GM12878 (cell line): Measurements from ENCODE around the gene ZNF780B. TPM values are rescaled to one million over a fixed set of nuclear protein-coding genes. Genes with fewer than 3 reads are reported as not detected.

Experiments
- ATAC-seq: fragments of 200-7000 bp; cut with Tn5 transposase; 3 replicates; pipeline ENCODE4 v1.9.1; 2020; ENCODE audit warnings: mild to moderate bottlenecking, moderate library complexity
- BruUV-seq: library from RNA; stranded (reverse); fragments of 400-500 nt; replicated peaks from 2 replicates; lab custom pipeline; 2021; lab: Mats Ljungman, UMichigan
- CTCF ChIA-PET: fragments of 300-600 bp; sonication (Branson Sonifier 250); formaldehyde crosslinking; extraction: SDS; loops from one replicate; lab custom pipeline; 2021; ENCODE audit warnings: inconsistent platforms; lab: Yijun Ruan, JAX
- POLR2A ChIA-PET: fragments of 350-600 bp; formaldehyde crosslinking; extraction: SDS; loops from one replicate; lab custom pipeline; 2021; ENCODE audit warnings: inconsistent platforms; lab: Charles Lee
- RAD21 ChIA-PET: fragments of 300-600 bp; sonication (Branson Sonifier 250); formaldehyde crosslinking; loops from one replicate; lab custom pipeline; 2023; ENCODE audit warnings: antibody characterized with exemption; ENCODE audit not compliant: unreplicated experiment; lab: Charles Lee
- SMC1A ChIA-PET: fragments of 300-600 bp; sonication (Branson Sonifier 250); formaldehyde crosslinking; loops from one replicate; lab custom pipeline; 2023; ENCODE audit not compliant: unreplicated experiment, uncharacterized antibody; lab: Charles Lee
- DNase-seq: peaks from one replicate; pipeline ENCODE4 v3.0.0-alpha.2; 2011; ENCODE audit warnings: low read depth, low spot score
- FAIRE-seq: peaks from 3 replicates; lab custom pipeline; 2011; peaks lifted over from hg19 to GRCh38; lab: Jason Lieb, UNC
- H2AFZ ChIP-seq: 2 replicates; pipeline ENCODE4 v1.6.0; 2011; ENCODE audit warnings: low read depth, low read length, control low read depth; ENCODE audit not compliant: control insufficient read depth
- H3K27ac ChIP-seq: 2 replicates; pipeline ENCODE4 v1.5.1; 2011; ENCODE audit warnings: control low read depth; ENCODE audit not compliant: control insufficient read depth, insufficient read depth
- H3K27me3 ChIP-seq, 2 experiments: replicated peaks in 1 of 2; 2 replicates each; pipeline versions ENCODE4 v1.6.0 to v1.6.1; 2011; ENCODE audit warnings: low read length in 1 of 2; ENCODE audit not compliant: control insufficient read depth in 2 of 2, insufficient read depth in 2 of 2
- H3K36me3 ChIP-seq, 2 experiments: 2 replicates each; pipeline ENCODE4 v1.5.1; 2011; ENCODE audit warnings: low read length in 1 of 2; ENCODE audit not compliant: control insufficient read depth in 2 of 2, insufficient read depth in 2 of 2
- H3K4me1 ChIP-seq: 2 replicates; pipeline ENCODE4 v1.6.1; 2011; ENCODE audit warnings: mild to moderate bottlenecking, low read length, moderate library complexity, mixed read lengths; ENCODE audit not compliant: control insufficient read depth, insufficient read depth
- H3K4me2 ChIP-seq: 2 replicates; pipeline ENCODE4 v1.6.0; 2011; ENCODE audit warnings: control low read depth; ENCODE audit not compliant: control insufficient read depth, insufficient read depth
- H3K4me3 ChIP-seq: fragments of 200-600 bp; sonication (generic); 2 replicates; pipeline ENCODE4 v1.5.1; 2016
- H3K79me2 ChIP-seq: 2 replicates; pipeline ENCODE4 v1.6.0; 2011; ENCODE audit warnings: low read length; ENCODE audit not compliant: control insufficient read depth, insufficient read depth
- H3K9ac ChIP-seq: 2 replicates; pipeline ENCODE4 v1.8.0; 2011; ENCODE audit warnings: low read length, control low read depth, mixed read lengths; ENCODE audit not compliant: control insufficient read depth, insufficient read depth
- H3K9me3 ChIP-seq: replicated peaks from 3 replicates; pipeline ENCODE4 v1.5.1; 2011; ENCODE audit warnings: mild to moderate bottlenecking, low read length; ENCODE audit not compliant: control insufficient read depth, insufficient read depth
- H4K20me1 ChIP-seq: 2 replicates; pipeline ENCODE4 v1.6.0; 2011; ENCODE audit not compliant: control insufficient read depth, insufficient read depth
- ATF3 ChIP-seq: IDR thresholded peaks from 2 replicates; pipeline ENCODE4 v1.6.1; 2011; ENCODE audit warnings: low read depth, mild to moderate bottlenecking, low read length, moderate library complexity, borderline replicate concordance; ENCODE audit errors: extremely low read depth
- ATF7 ChIP-seq: fragments of 450-650 bp; IDR thresholded peaks from 2 replicates; pipeline ENCODE4 v1.6.1; 2016; ENCODE audit warnings: low read depth, mild to moderate bottlenecking
- E2F4 ChIP-seq: IDR thresholded peaks from 2 replicates; pipeline ENCODE4 v1.6.1; 2012; ENCODE audit warnings: low read depth, low read length, improper control_type of control experiment
- KLF5 ChIP-seq: fragments of 450-650 bp; IDR thresholded peaks from 2 replicates; pipeline ENCODE4 v1.6.1; 2014; ENCODE audit warnings: mild to moderate bottlenecking; ENCODE audit not compliant: partially characterized antibody
- MAX ChIP-seq: IDR thresholded peaks from 2 replicates; pipeline ENCODE4 v1.6.1; 2012; ENCODE audit warnings: low read depth, low read length, improper control_type of control experiment
- NFYA ChIP-seq: IDR thresholded peaks from 2 replicates; pipeline ENCODE4 v1.6.1; 2011; ENCODE audit warnings: low read depth, mild to moderate bottlenecking, low read length, improper control_type of control experiment, borderline replicate concordance
- NKRF ChIP-seq: fragments of 450-650 bp; conservative IDR thresholded peaks from 2 replicates; pipeline ENCODE4 v1.6.1; 2017; ENCODE audit warnings: mild to moderate bottlenecking, moderate library complexity
- RAD51 ChIP-seq: fragments of 450-650 bp; IDR thresholded peaks from 2 replicates; pipeline ENCODE4 v1.6.1; 2016; ENCODE audit warnings: moderate library complexity, mild to moderate bottlenecking, inconsistent platforms
- RCOR1 ChIP-seq: conservative IDR thresholded peaks from 2 replicates; pipeline ENCODE4 v1.6.1; 2012; ENCODE audit warnings: low read depth, low read length, improper control_type of control experiment
- RUNX3 ChIP-seq: IDR thresholded peaks from 2 replicates; pipeline ENCODE4 v1.6.1; 2012; ENCODE audit warnings: low read length, inconsistent platforms
- SIX5 ChIP-seq: IDR thresholded peaks from 2 replicates; pipeline ENCODE4 v1.6.1; 2011; ENCODE audit warnings: mild to moderate bottlenecking, low read depth, low read length, moderate library complexity; ENCODE audit not compliant: severe bottlenecking
- ZNF622 ChIP-seq: fragments of 450-650 bp; IDR thresholded peaks from 2 replicates; pipeline ENCODE4 v1.6.1; 2017; ENCODE audit warnings: mild to moderate bottlenecking, inconsistent platforms
- WGBS: methylation state at CpG from one replicate; pipeline ENCODE4 v1.1.6; 2016; ENCODE audit warnings: low lambda C conversion rate; ENCODE audit not compliant: insufficient replicate concordance, insufficient coverage; ENCODE audit errors: missing lambda C conversion rate; 5-methylcytosine and 5-hydroxymethylcytosine counted together
- in situ Hi-C: fragments of 300-500 bp; cut with MboI; formaldehyde crosslinking; loops from 9 replicates; pipeline ENCODE4 v1.14.3; 2018; ENCODE audit warnings: mixed read lengths
- intact Hi-C: fragments of 100-400 bp; cut with micrococcal nuclease; formaldehyde crosslinking; loops from one replicate; pipeline ENCODE4 v1.14.2; 2022; ENCODE audit not compliant: unreplicated experiment
- polyA plus RNA-seq, 11 experiments: library from polyadenylated mRNA; depleted of rRNA in 4 of 11; unstranded in 6 of 11; stranded (reverse) in 5 of 11; fragments of >200 nt; fragmentation: Nextera tagmentation in 4 of 11; fragmentation: Illumina TruSeq in 1 of 11; extraction: Ambion mirVana in 4 of 11; extraction: Trizol in 1 of 11; gene quantifications; 1 replicate in 1 of 11; 2 replicates in 10 of 11; pipeline versions ENCODE4 v1.2.1 to v1.2.3, GENCODE V29; 2011 to 2016; ENCODE audit warnings: inconsistent platforms in 2 of 11, missing spikeins in 2 of 11, low read depth in 1 of 11
- total RNA-seq, 4 experiments: library from RNA; depleted of rRNA in 3 of 4; stranded (reverse); fragments of >200 nt in 3 of 4; fragmentation: Illumina TruSeq in 1 of 4; extraction: Trizol in 1 of 4; gene quantifications; 2 replicates each; pipeline versions ENCODE4 v1.2.1 to v1.2.3, GENCODE V29; 2013 to 2021

ZNF780B gene
- total and polyA plus RNA-seq, 10 of the 15 experiments (the other 5 are each of a cell fraction or from before 2014, with no cell fraction given) = 7.3 to 24.0 (median 12.3) TPM

GRCh38 chr19:40088299-40089047 is 32.4 kb upstream of the ZNF780B start:
- H3K9ac ChIP-seq = no peak overlapping the region
- no peak overlapping the region for H2AFZ ChIP-seq
- no peaks in the 10 kb centered on the region for H3K9me3 ChIP-seq
- H3K4me1 ChIP-seq = no peaks in the 10 kb centered on the region; the same call in 1 of the 2 replicates
- H3K27me3 ChIP-seq = no peaks in the 10 kb centered on the region
- FAIRE-seq = peak; percentile 13
- no peak overlapping the region for H3K4me3 ChIP-seq
- no peaks in the 10 kb centered on the region for H4K20me1 ChIP-seq
- ChIA-PET RAD21 (no interaction called here), POLR2A (no interaction called here)
- TF ChIP-seq RAD51 (no peak), NKRF (no peak), ATF3 (no peak), ATF7 (no peak), E2F4 (no peak), KLF5 (no peak), SIX5 (no peak), ZNF622 (no peak), RCOR1 (no peak), RUNX3 (no peak), NFYA (no peak), MAX (no peak)
- TF ChIP-seq, all 136 proteins: peak for 0
- H3K27ac ChIP-seq = no peak overlapping the region
- intact Hi-C loops = no loop called here
- WGBS = 89% methylated on average over 5 of the region's 5 CpGs
- CTCF ChIA-PET = interaction anchor here (1.0 kb wide), 1 partner anchor 8 kb away, joined by 3 read pairs; no protein-coding TSS in a partner anchor
- SMC1A ChIA-PET = interaction anchor here (1.1 kb wide), 1 partner anchor 146 kb away, joined by 5 read pairs; no protein-coding TSS in a partner anchor
- BruUV-seq = no TSS peak
- ATAC-seq = no peak
- no peak for DNase-seq
- H3K4me2 ChIP-seq = no peak overlapping the region
- H3K79me2 ChIP-seq = peaks cover 28% of the 10 kb centered on the region
- H3K36me3 ChIP-seq = peaks cover 0 to 4% of the 10 kb centered on the region in 2 experiments; a peak in 1 of 4 replicates
- in situ Hi-C loops = no loop called here
